NCI-H510A treated with DMSO at 0.1 percent for 48 hours (cell line): ENCODE results near the gene HSD17B14.
"Not testable (repeated sequence)": the region's sequence is repeated elsewhere in the genome, so short reads cannot be mapped to it uniquely, and the experiment has no call there.

ENCODE experiments used
- DNase-seq: peaks from one replicate; lab custom pipeline; 2025; lab: John Stamatoyannopoulos, UW

HSD17B14 gene

GRCh38 chr19:48836089-48837017 is at the start of gene HSD17B14:
HSD17B14 (minus strand) TSS chr19:48836491; CDS start chr19:48836411, 80 bp downstream.
- DNase-seq = peak; percentile 50

- no peak for DNase-seq
These were observed 47.4 kb upstream of the HSD17B14 start for GRCh38 chr19:48883726-48884125.

GRCh38 chr19:48881741-48882657 is 45.7 kb upstream of the HSD17B14 start:
- no peak for DNase-seq

- not testable (repeated sequence) for DNase-seq
These were observed 43.4 kb upstream of the HSD17B14 start for GRCh38 chr19:48879696-48880095.

GRCh38 chr19:48879025-48879637 is 42.8 kb upstream of the HSD17B14 start:
- DNase-seq = no peak

- DNase-seq = no peak
These were observed 42.1 kb upstream of the HSD17B14 start for GRCh38 chr19:48878196-48879024.

GRCh38 chr19:48877855-48878195 is 41.5 kb upstream of the HSD17B14 start:
- no peak for DNase-seq

- DNase-seq = not testable (repeated sequence)
These were observed 40.0 kb upstream of the HSD17B14 start for GRCh38 chr19:48876043-48876981.

GRCh38 chr19:48874303-48875135 is 38.2 kb upstream of the HSD17B14 start:
- DNase-seq = no peak

- DNase-seq = no peak
These were observed 37.4 kb upstream of the HSD17B14 start for GRCh38 chr19:48873476-48874302.

GRCh38 chr19:48872884-48873475 is 36.7 kb upstream of the HSD17B14 start:
- peak; percentile 83 for DNase-seq

GRCh38 chr19:48872182-48872883 is 36.0 kb upstream of the HSD17B14 start, which contains the start of gene PPP1R15A:
PPP1R15A (plus strand) TSS chr19:48872421; CDS start chr19:48873234, 813 bp downstream.
- peak; percentile 96 for DNase-seq

GRCh38 chr19:48871471-48872181 is 35.3 kb upstream of the HSD17B14 start:
- not testable (repeated sequence) for DNase-seq

GRCh38 chr19:48870048-48870447 is 33.8 kb upstream of the HSD17B14 start:
- no peak for DNase-seq

GRCh38 chr19:48868114-48868886 is 32.0 kb upstream of the HSD17B14 start, which contains the start of gene PLEKHA4:
PLEKHA4 (minus strand) TSS chr19:48868617; CDS start chr19:48867620, 997 bp downstream.
- no peak for DNase-seq

GRCh38 chr19:48867746-48868113 is 31.4 kb upstream of the HSD17B14 start:
- no peak for DNase-seq
